Putamen (tissue), 1 donor: ENCODE data around the gene TSEN15.

ENCODE experiments used
- DNase-seq: peaks from one replicate; pipeline ENCODE4 v3.0.0-alpha.2; 2016; ENCODE audit warnings: low spot score

Gene TSEN15

DNA sequence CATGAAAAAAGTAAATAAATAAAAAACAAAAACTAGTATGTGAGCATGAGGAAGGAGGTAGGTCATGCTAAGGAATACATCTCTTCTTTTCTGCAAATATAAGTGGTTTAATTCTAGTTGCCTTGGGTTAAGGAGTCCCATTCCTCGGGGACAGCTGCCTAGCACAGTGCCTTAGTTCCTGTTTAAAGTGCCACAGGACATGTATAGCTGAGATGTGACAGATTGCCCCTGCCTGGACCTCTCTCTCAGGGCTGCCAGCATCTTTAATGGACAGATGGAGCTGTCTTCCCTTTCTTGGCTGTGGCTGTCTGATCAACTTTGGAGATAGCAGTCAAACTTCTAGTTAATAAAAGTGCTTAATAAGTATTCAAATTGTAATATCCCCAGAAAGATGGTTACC, 50.0 kb downstream of the TSEN15 start:
- no peak for DNase-seq

DNA sequence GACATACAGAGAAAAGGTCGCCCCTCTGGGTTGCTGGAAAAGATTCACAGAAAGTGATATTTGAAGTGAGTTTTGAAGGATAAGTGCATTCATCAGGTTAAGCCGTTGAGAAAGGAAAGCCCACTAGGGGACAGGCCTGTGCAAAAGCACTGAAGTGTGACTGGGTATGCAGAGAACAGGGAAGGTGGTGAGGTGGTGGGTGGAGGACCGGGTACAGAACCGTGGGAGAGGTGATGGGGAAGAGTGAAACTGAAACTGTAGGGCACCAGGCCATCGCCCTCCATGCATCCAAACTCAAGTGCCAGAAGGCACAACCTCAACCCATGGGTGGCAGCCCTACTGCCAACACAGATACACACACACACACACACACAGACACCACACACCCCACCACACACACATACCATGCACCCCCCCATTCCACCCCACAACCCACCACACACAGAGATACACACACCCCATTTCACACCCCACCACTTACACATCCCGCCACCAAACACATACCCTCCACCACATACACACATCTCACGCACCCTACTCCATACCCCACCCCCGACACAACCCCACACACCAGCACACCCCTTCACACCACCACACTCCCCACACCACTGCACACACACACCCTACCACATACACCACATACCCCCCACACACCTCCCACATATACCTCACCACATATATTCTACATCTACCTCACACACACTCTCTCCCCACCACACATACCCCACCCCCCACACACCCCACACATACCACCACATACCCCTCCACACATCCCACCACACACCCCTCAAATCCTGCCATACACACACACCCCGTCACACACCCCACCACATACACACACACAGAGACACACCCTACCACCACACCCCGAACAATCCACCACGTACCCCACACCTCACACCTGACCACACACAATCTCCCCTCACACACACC, 59.0 kb downstream of the TSEN15 start:
- no peak for DNase-seq

DNA sequence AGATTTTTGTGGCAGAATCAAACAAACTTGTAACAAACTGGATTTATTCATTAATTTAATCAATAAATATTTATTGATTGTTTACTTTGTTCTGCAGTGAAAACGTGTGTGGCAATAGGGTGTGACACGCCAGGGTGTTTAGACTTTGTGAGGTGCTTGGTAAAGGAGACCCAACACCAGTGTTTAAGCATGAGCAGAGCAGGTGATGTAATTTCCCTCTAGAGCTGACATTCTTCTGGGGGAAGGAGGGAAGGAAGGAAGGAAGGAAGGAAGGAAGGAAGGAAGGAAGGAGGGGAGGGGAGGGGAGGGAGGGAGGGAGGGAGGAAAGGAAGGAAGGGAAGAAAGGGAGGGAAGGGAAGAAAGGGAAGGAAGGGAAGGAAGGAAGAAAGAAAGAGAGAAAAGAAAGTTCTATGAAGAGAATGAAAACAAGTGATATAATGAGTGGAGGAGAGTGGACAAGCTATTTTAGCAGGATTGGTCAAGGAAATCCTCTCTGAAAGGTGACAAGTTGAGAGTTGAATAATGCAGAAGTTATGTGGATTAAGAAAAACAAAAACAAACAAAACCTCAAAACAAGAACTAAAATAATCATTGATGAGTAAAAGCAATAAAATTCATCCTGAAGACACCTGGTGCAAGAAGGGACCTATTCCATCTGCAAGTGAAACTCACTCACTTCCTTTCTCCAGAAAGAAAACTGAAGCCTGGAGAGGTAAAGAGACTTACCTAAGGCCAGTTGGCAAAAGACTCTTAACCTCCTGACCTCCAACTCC, 60.8 kb downstream of the TSEN15 start:
- no peak for DNase-seq

DNA sequence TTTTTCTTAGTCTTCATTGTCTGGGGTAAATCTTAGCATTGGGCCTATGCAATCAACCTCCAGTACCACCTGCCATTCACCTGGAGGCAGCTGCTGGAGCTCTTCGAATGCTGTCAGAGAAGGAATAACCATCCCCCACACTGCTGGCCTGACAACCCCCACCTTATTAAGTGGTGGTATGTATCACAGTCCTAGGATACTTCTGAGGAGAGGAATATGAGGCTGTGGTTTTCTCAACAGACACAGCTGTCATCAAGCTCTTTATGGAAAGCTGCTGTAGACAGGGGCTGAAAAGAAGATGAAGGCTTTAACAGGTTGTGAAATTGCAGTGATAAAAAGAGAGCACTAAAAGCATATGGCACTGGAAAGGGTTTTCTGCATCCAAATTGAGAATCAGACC, 61.7 kb downstream of the TSEN15 start:
- no peak for DNase-seq

DNA sequence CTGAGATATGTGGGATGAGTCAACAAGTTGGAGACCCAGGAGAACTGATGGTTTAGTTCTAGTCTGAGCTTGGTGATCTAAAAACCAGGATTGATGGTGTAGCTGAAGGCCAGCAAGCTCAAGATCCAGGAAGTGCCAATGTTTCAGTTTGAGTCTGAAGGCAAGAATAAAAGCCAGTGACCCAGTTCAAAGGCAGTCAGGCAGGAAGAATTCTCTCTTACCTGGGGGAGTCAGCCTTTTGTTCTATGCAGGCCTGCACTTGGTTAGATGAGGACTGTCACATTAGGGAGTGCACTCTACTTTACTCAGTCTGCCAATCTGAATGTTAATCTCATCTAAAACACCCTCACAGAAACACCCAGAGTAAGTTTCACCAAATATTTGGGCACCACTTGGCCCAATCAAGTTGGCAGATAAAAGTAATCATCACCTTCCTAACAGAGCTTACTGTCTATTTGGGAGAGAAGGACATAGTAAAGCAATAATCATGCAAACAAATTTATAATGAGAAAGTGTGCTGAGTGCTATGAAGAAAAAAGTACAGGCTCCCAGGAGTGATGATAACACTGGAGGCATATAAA, 63.4 kb downstream of the TSEN15 start:
- DNase-seq, result no peak

DNA sequence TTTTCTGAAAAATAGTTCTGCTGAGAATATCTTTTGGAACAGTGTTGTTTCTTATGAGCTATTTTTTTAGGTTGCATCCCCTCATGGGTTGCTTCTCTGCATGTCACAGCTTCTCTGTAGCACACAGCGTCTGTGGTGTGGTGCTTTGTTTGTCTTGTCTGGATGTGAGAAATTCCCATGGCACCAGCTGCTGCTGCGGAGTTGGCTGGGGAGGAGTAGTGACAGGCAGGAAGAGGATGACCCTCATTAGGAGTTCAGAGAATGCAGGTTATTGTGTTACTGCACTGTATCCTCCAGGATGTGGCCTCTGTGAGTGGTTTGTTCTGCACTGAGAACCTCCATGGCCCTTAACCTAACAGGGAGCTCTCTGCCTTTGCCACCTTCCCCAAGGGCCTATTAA, 64.8 kb downstream of the TSEN15 start:
- no peak for DNase-seq

DNA sequence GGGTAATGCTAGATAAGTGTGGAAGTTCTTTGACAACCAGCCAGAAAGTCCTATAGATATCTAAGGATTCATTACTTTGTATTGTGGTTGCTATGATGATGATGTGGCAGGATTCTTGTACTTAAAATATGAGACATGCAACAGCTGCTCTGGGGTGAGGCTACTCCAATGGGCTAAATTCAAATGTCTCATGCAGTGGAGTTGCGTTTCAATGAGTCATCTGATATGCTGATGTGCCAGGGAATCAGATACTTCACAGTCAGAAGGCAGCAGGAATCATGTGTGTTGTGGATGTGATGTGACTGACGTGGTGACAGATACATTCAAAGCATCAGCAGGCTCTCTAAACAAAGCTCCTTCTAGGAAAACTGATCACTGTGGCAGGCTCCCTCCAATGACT, 66.5 kb downstream of the TSEN15 start:
- no peak for DNase-seq
